Measurements from ENCODE around the gene NTN4.
A peak's percentile ranks its signal among the peaks of the same experiment; 100 is the strongest.
"Not testable (repeated sequence)": the region's sequence is repeated elsewhere in the genome, so short reads cannot be mapped to it uniquely, and the experiment has no call there.

NTN4 gene

GRCh38 chr12:95796225-95796981 is 5.8 kb upstream of the NTN4 start:
- DNase-seq = no peak

- DNase-seq = peak; percentile 71
Measured at GRCh38 chr12:95790917-95791849, 619 bp upstream of the NTN4 start.

- DNase-seq = no peak
Measured at GRCh38 chr12:95789126-95790032, 1.2 kb downstream of the NTN4 start.

- DNase-seq = no peak
Measured at GRCh38 chr12:95788637-95789036, 1.9 kb downstream of the NTN4 start.

- no peak for DNase-seq
Measured at GRCh38 chr12:95787274-95787818, 3.2 kb downstream of the NTN4 start.

GRCh38 chr12:95784915-95785314 is 5.6 kb downstream of the NTN4 start:
- DNase-seq = no peak

DNA sequence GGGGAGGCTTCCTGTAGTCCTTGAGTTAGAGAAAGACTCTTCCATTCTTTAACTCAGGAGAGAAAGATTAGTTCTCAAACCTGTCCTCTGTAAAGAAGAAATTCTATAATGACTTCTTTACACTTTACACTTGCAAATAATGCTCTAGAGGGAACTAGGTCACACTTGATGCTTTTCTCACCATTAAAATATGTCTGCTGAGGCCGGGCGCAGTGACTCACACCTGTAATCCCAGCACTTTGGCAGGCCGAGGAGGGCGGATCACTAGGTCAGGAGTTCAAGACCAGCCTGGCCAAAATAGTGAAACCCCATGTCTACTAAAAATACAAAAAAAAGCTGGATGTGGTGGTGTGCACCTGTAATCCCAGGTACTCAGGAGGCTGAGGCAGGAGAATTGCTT is 6.3 kb downstream of the NTN4 start:
- no peak for DNase-seq

GRCh38 chr12:95775466-95775865 is 15.1 kb downstream of the NTN4 start:
- DNase-seq = not testable (repeated sequence)

DNA sequence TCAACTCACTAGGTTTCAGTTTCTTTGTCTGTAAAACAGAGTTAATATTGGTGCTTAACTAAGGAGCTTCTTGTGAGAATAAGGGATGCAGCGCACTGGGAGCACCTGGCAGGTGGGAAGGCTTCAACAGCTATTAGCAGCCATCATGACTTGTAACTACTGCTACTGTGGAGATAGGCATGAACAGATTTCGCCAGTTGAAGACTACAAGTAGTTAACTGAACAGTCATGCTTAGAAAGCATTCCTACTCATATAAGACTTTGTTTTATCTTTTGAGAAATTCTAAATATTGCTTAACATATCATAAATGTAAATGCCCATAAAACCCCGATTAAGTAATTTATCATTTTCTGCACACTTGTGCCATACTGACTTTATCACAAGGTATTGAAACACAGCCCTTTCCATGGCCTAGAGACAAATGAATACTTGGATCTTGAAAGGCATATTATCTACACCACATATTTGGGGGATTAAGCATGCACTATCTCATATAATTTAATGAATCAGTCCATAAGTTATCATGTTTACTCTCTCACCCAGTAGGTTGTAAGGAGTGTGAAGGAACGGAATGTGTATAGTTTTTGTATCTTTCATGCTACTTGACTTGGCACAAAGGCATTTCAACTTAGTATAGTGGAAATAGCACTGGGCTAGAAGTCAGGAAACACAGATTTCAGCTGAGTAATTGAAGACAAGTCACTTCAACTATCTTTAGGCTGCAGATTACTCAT is 16.1 kb downstream of the NTN4 start:
- DNase-seq = no peak

GRCh38 chr12:95773320-95773719 is 17.2 kb downstream of the NTN4 start:
- no peak for DNase-seq

DNA sequence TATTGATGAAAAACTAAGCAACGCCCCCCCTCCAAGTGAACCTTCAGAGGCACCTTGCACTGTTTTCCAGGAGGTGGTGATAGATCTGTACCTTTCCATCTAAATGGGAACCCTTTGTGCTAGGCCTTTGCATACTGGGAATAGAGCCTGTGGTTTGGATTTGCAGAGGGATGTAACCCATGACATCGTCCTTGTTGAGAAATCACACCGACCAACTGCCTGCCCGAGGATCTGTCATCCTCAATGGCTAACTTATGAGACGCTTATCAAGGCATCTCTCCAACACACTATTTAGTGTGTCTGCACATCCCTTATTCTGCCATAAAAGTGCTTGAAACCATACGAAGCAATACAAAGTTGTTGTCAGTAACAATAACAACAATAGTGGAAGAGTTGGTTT is 22.9 kb downstream of the NTN4 start:
- DNase-seq = no peak

GRCh38 chr12:95766356-95767019 is 24.1 kb downstream of the NTN4 start:
- DNase-seq = no peak

DNA sequence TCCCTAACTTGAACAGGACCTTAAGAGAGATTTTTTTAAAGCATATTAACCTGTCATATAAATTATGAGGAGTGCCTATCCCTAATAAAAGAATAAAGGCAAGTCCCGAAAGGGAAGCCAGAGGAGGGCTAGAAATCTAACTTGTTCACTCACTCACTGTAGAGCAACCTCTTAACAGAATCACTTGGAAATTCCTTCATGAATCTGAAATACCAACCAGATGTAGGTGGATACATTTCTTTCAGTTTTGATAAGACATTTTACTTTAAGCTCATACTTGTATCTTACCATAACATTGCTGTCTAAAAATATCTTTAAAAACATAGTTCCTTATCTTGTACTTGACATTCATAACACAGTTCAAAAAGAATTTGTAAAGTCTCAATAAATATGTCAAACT is 25.7 kb downstream of the NTN4 start:
- DNase-seq = no peak

GRCh38 chr12:95763809-95764253 is 26.7 kb downstream of the NTN4 start:
- no peak for DNase-seq

DNA sequence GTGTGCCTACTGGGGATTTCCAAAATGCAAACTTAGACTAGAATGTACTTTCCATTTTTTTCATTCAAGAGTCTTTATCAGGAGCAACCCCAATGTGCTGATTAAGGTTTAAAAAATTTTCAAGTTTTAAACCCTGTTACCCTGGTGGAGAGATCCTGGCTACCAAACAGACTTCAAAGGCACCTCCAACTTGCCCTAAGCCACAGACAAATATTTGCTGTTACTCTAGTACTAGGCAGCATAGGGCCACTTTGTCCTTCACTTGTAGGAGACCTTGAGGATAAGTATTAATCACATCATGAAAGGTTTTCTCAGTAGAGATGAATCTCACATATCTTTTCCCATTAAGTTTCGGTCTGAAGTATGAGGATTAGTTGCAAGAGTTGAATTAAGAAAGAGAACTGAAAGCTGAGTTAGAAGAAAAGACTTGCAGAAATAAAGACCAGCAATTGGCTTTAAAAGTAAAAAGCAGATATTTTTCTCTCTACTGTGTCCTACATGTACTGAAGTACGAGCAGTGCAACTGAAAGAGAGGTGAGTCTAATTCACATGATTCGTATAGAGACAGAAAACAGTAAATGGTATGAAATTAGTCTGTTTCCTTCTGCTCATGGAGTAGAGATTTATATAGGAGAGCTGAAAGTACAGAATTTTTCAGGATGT is 28.3 kb downstream of the NTN4 start:
- DNase-seq = no peak

- no peak for DNase-seq
Measured at GRCh38 chr12:95760371-95760770, 30.2 kb downstream of the NTN4 start.

DNA sequence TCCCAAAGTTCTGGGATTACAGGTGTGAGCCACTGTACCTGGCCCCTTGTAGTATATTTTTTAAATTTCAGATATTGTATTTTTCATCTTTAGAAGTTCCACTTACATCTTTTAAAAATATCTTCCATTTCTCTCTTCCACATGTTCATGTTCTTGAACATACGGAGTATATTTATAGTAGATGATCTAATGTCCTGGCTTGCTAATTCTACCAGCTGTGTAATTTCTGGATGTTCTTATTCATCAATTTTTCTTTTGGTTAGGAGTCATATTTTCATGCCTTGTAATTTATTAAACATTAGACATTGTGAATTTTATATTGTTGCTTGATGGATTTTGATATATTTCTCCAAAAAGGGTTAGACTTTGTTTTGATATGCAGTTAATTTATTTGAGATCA is 30.8 kb downstream of the NTN4 start:
- DNase-seq = no peak

GRCh38 chr12:95759039-95759438 is 31.5 kb downstream of the NTN4 start:
- DNase-seq = no peak

DNA sequence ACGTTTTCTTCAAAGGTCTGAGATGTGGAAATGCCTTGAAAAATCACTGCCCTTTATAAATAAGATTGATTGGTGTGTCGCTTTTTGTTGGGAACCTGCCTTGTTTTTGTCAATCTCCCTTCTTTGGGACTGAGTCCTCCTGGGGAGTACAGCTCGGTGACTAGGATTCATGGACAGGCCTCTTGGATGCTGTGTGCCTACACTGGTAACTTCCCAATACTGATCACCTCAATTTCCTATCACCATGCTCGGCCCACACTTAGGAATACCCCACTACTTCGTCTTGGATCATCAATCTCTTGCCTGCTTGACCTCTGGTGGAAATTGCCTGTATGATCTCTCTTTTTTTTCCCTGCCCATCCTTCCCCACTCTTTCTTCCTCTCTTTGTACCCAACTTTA is 34.2 kb downstream of the NTN4 start:
- DNase-seq = no peak

DNA sequence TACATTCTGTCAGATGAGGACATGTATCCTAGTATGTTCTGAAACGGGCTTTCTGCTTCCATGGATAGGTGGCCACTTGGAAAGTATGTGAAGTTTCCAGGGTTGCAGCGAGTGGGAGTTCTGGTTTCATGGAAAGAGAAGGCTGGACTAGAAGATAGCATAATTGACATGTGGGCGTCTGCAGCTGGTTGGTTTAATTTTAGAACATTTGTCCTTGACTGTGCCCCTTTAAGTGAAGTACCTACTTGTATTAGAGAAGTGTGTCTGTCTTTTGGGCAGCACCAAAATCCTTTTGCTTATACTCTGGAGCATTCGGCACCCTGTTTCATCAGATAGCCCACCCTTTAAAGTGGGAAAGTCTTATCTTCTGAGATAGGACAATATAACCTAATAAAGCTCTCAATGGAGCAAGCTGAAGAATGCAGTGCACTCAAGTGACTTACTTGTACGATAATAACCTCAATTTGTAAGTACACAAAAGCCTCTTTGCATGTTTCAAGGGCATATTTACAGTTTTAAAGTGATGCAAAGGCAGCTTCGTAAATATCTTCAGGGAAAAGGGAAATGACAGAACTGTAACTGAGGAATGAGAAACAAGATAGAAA is 35.2 kb downstream of the NTN4 start:
- no peak for DNase-seq

All from activated effector memory CD4-positive, alpha-beta T cell treated with anti-CD3 and anti-CD28 coated beads, Interleukin-2, amount 50 U/mL, for 16 hours (primary cell).